ENCODE measurements around the gene DNAJC5. TPM values are rescaled to one million over a fixed set of nuclear protein-coding genes. Genes with fewer than 3 reads are reported as not detected.
A peak's percentile ranks its signal among the peaks of the same experiment; 100 is the strongest.

The DNAJC5 gene
- total RNA-seq, 2 donors from 2014 or later: 44.4 to 66.6 TPM

- intact Hi-C loops (cut with DNase I): no loop called here
- Histone ChIP-seq H3K36me3 (peaks cover 0 to 11% of the 10 kb centered on the region in 2 donors), H3K27me3 (replicated peaks; ENCODE audit: insufficient read depth) (no peaks in the 10 kb centered on the region), H3K4me1 (replicated peaks) (peaks cover 36% of the 10 kb centered on the region), H3K27ac (peak within 1 kb of the TSS; percentile 88 to 92), H3K9me3 (no peaks in the 10 kb centered on the region), H3K4me3 (peak within 1 kb of the TSS; percentile 93 to 98)
- TF ChIP-seq CTCF (IDR thresholded peaks at IDR 0.05) (peak in 1 of 4 experiments; percentile 29), POLR2A (IDR thresholded peaks at IDR 0.05) (peak; percentile 51), POLR2AphosphoS5 (IDR thresholded peaks at IDR 0.05) (peak; percentile 86)
- WGBS: under 1% methylated on average over 61 of the region's 105 CpGs
- DNase-seq (ENCODE audit: low spot score): peak; percentile 92
These were observed 61.1 kb downstream of the DNAJC5 start, which contains the start of gene UCKL1 for GRCh38 chr20:63955827-63956663. Gene UCKL1, minus strand, starts transcription at chr20:63956416. Its CDS starts 44 bp downstream, at chr20:63956372.

- TF ChIP-seq CTCF (IDR thresholded peaks at IDR 0.05): no peak
- TF ChIP-seq POLR2A (IDR thresholded peaks at IDR 0.05): no peak
- no peak for TF ChIP-seq POLR2AphosphoS5 (IDR thresholded peaks at IDR 0.05)
- peaks cover 32% of the 10 kb centered on the region for H3K4me1 ChIP-seq (replicated peaks)
- H3K36me3 ChIP-seq: peaks cover 0 to 11% of the 10 kb centered on the region in 2 donors
- H3K27ac ChIP-seq: peak overlapping the region; percentile 28 to 64
- no peak for DNase-seq (ENCODE audit: low spot score)
- WGBS: 2% methylated on average over 15 of the region's 15 CpGs
- H3K4me3 ChIP-seq: peak overlapping the region; percentile 32 to 93
- intact Hi-C loops (cut with DNase I): no loop called here
- no peaks in the 10 kb centered on the region for H3K9me3 ChIP-seq
- H3K27me3 ChIP-seq (replicated peaks; ENCODE audit: insufficient read depth): no peaks in the 10 kb centered on the region
These were observed 61.7 kb downstream of the DNAJC5 start for GRCh38 chr20:63956664-63957003.

- peak in 1 of 4 experiments; percentile 34 for TF ChIP-seq CTCF (IDR thresholded peaks at IDR 0.05)
- peak; percentile 51 for TF ChIP-seq POLR2A (IDR thresholded peaks at IDR 0.05)
- TF ChIP-seq POLR2AphosphoS5 (IDR thresholded peaks at IDR 0.05): peak; percentile 66
- peak; percentile 57 for DNase-seq (ENCODE audit: low spot score)
- Histone ChIP-seq H3K4me1 (replicated peaks) (peaks cover 27% of the 10 kb centered on the region), H3K27ac (peak overlapping the region; percentile 28 to 64), H3K9me3 (no peaks in the 10 kb centered on the region), H3K4me3 (peak overlapping the region; percentile 32 to 93), H3K36me3 (peaks cover 0 to 11% of the 10 kb centered on the region in 2 donors), H3K27me3 (replicated peaks; ENCODE audit: insufficient read depth) (no peaks in the 10 kb centered on the region)
- intact Hi-C loops (cut with DNase I): no loop called here
- WGBS: 3% methylated on average over 25 of the region's 28 CpGs
These were observed 62.2 kb downstream of the DNAJC5 start for GRCh38 chr20:63957004-63957689.

GRCh38 chr20:63957690-63958441 is 62.9 kb downstream of the DNAJC5 start:
- H3K4me1 ChIP-seq (replicated peaks): peaks cover 22% of the 10 kb centered on the region
- H3K27me3 ChIP-seq (replicated peaks; ENCODE audit: insufficient read depth): no peaks in the 10 kb centered on the region
- WGBS: 47% methylated on average over 13 of the region's 13 CpGs
- intact Hi-C loops (cut with DNase I): no loop called here
- peak overlapping the region; percentile 28 to 64 for H3K27ac ChIP-seq
- H3K9me3 ChIP-seq: no peaks in the 10 kb centered on the region
- DNase-seq (ENCODE audit: low spot score): no peak
- no peak overlapping the region for H3K4me3 ChIP-seq
- H3K36me3 ChIP-seq: peaks cover 0 to 11% of the 10 kb centered on the region in 2 donors
- no peak for TF ChIP-seq POLR2AphosphoS5 (IDR thresholded peaks at IDR 0.05)
- TF ChIP-seq CTCF (IDR thresholded peaks at IDR 0.05): no peak
- no peak for TF ChIP-seq POLR2A (IDR thresholded peaks at IDR 0.05)

Data from prostate gland (tissue), 2 donors.